ENCODE measurements around the gene UBE2E2.

UBE2E2 gene

GRCh38 chr3:23390446-23390845, 187.3 kb downstream of the UBE2E2 start:
- TF ChIP-seq CTCF (conservative IDR thresholded peaks at IDR 0.05; ENCODE audit: control insufficient read depth, insufficient read depth, low read depth, low read length), result no peak
- no peak for DNase-seq (ENCODE audit: low read depth)
- H3K4me3 ChIP-seq (ENCODE audit: control insufficient read depth, low read depth, low read length), result no peak overlapping the region

GRCh38 chr3:23390989-23391553, 187.9 kb downstream of the UBE2E2 start:
- no peak for TF ChIP-seq CTCF (conservative IDR thresholded peaks at IDR 0.05; ENCODE audit: control insufficient read depth, insufficient read depth, low read depth, low read length)
- no peak for DNase-seq (ENCODE audit: low read depth)
- H3K4me3 ChIP-seq (ENCODE audit: control insufficient read depth, low read depth, low read length), result no peak overlapping the region

- no peak overlapping the region for H3K4me3 ChIP-seq (ENCODE audit: control insufficient read depth, low read depth, low read length)
- DNase-seq (ENCODE audit: low read depth), result no peak
- TF ChIP-seq CTCF (conservative IDR thresholded peaks at IDR 0.05; ENCODE audit: control insufficient read depth, insufficient read depth, low read depth, low read length), result no peak
Observed at GRCh38 chr3:23395115-23395514, 192.0 kb downstream of the UBE2E2 start.

- TF ChIP-seq CTCF (conservative IDR thresholded peaks at IDR 0.05; ENCODE audit: control insufficient read depth, insufficient read depth, low read depth, low read length), result no peak
- H3K4me3 ChIP-seq (ENCODE audit: control insufficient read depth, low read depth, low read length), result no peak overlapping the region
- no peak for DNase-seq (ENCODE audit: low read depth)
Observed at GRCh38 chr3:23396746-23397145, 193.6 kb downstream of the UBE2E2 start.

GRCh38 chr3:23399221-23399620, 196.1 kb downstream of the UBE2E2 start:
- TF ChIP-seq CTCF (conservative IDR thresholded peaks at IDR 0.05; ENCODE audit: control insufficient read depth, insufficient read depth, low read depth, low read length), result no peak
- H3K4me3 ChIP-seq (ENCODE audit: control insufficient read depth, low read depth, low read length), result no peak overlapping the region
- DNase-seq (ENCODE audit: low read depth), result no peak

- H3K4me3 ChIP-seq (ENCODE audit: control insufficient read depth, low read depth, low read length), result no peak overlapping the region
- no peak for DNase-seq (ENCODE audit: low read depth)
- TF ChIP-seq CTCF (conservative IDR thresholded peaks at IDR 0.05; ENCODE audit: control insufficient read depth, insufficient read depth, low read depth, low read length), result no peak
Observed at GRCh38 chr3:23402728-23403492, 199.8 kb downstream of the UBE2E2 start.

Measured in fibroblast of mammary gland (primary cell).